Neural cell (in vitro differentiated cells): ENCODE measurements around the gene PLEKHS1. TPM values are rescaled to one million over a fixed set of nuclear protein-coding genes. Genes with fewer than 3 reads are reported as not detected.

ENCODE experiments used
- H2AFZ ChIP-seq: fragments of 200-600, 300-800 bp; sonication (generic), shearing (Covaris generic); 2 replicates; pipeline ENCODE4 v1.6.0; 2014; ENCODE audit warnings: low read depth, mild to moderate bottlenecking, antibody characterized with exemption, low read length, moderate library complexity
- H3F3A ChIP-seq: fragments of 200-600 bp; shearing (Covaris generic); 2 replicates; pipeline ENCODE4 v1.6.1; 2016; ENCODE audit warnings: mild to moderate bottlenecking, moderate library complexity, mixed read lengths, antibody characterized with exemption, low read length; ENCODE audit not compliant: insufficient read depth, poor library complexity, severe bottlenecking
- H3K27ac ChIP-seq: fragments of 200-600, 300-800 bp; sonication (generic), shearing (Covaris generic); 2 replicates; pipeline ENCODE4 v1.5.1; 2014; ENCODE audit warnings: mild to moderate bottlenecking, low read length, moderate library complexity
- H3K27me3 ChIP-seq: fragments of 300-800, 200-600 bp; sonication (generic), shearing (Covaris generic); 2 replicates; pipeline ENCODE4 v1.6.0; 2014; ENCODE audit warnings: mild to moderate bottlenecking, low read depth, low read length, moderate library complexity; ENCODE audit not compliant: insufficient read depth
- H3K36me3 ChIP-seq: fragments of 300-800, 200-600 bp; sonication (generic), shearing (Covaris generic); 2 replicates; pipeline ENCODE4 v1.5.1; 2014; ENCODE audit warnings: mild to moderate bottlenecking, antibody characterized with exemption, low read length, moderate library complexity; ENCODE audit not compliant: insufficient read depth
- H3K4me2 ChIP-seq: fragments of 300-800, 200-600 bp; sonication (generic), shearing (Covaris generic); 2 replicates; pipeline ENCODE4 v1.6.0; 2014; ENCODE audit warnings: mild to moderate bottlenecking, low read length
- H3K4me3 ChIP-seq: fragments of 300-800, 200-600 bp; sonication (generic), shearing (Covaris generic); 2 replicates; pipeline ENCODE4 v1.5.1; 2014; ENCODE audit warnings: mild to moderate bottlenecking, low read length, moderate library complexity
- H3K79me2 ChIP-seq: fragments of 200-600 bp; shearing (Covaris generic); replicated peaks from 2 replicates; pipeline ENCODE4 v1.6.0; 2014; ENCODE audit warnings: mild to moderate bottlenecking, low read length, moderate library complexity; ENCODE audit not compliant: insufficient read depth
- H3K9ac ChIP-seq: fragments of 300-800, 200-600 bp; sonication (generic), shearing (Covaris generic); 2 replicates; pipeline ENCODE4 v1.6.1; 2016; ENCODE audit warnings: mild to moderate bottlenecking, low read length, mixed read lengths
- H3K9me2 ChIP-seq: fragments of 200-600 bp; shearing (Covaris generic); 2 replicates; pipeline ENCODE4 v1.6.1; 2016; ENCODE audit warnings: mild to moderate bottlenecking, low read length, mixed read lengths; ENCODE audit not compliant: insufficient read depth
- H3K9me3 ChIP-seq: fragments of 200-600, 300-800 bp; sonication (generic), shearing (Covaris generic); 2 replicates; pipeline ENCODE4 v1.6.1; 2016; ENCODE audit warnings: mild to moderate bottlenecking, mixed run types, low read length, moderate library complexity, mixed read lengths
- H4K20me1 ChIP-seq: fragments of 200-600 bp; shearing (Covaris generic); 2 replicates; pipeline ENCODE4 v1.6.1; 2016; ENCODE audit warnings: mild to moderate bottlenecking, mixed run types; ENCODE audit not compliant: insufficient read depth
- CTCF ChIP-seq: fragments of 450-650 bp; IDR thresholded peaks from 2 replicates; pipeline ENCODE4 v1.5.1; 2014; ENCODE audit warnings: antibody characterized with exemption, mild to moderate bottlenecking, moderate library complexity; ENCODE audit not compliant: poor library complexity, severe bottlenecking
- EP300 ChIP-seq: fragments of 450-650 bp; conservative IDR thresholded peaks from 2 replicates; pipeline ENCODE4 v1.6.1; 2014; ENCODE audit warnings: antibody characterized with exemption, mild to moderate bottlenecking, moderate library complexity; ENCODE audit not compliant: poor library complexity, severe bottlenecking
- EZH2 ChIP-seq: fragments of 200-600, 300-800 bp; shearing (Covaris generic), sonication (generic); IDR thresholded peaks from 2 replicates; pipeline ENCODE4 v1.6.1; 2014; ENCODE audit warnings: antibody characterized with exemption, low read length, borderline replicate concordance, mild to moderate bottlenecking; ENCODE audit not compliant: insufficient read depth, poor library complexity, severe bottlenecking
- MXI1 ChIP-seq: fragments of 450-650 bp; conservative IDR thresholded peaks from 2 replicates; pipeline ENCODE4 v1.6.1; 2014; ENCODE audit warnings: antibody characterized with exemption, mild to moderate bottlenecking; ENCODE audit not compliant: poor library complexity, severe bottlenecking
- POLR2AphosphoS5 ChIP-seq: IDR thresholded peaks from 2 replicates; pipeline ENCODE4 v1.6.1; 2012
- RAD21 ChIP-seq: fragments of 450-650 bp; conservative IDR thresholded peaks from 2 replicates; pipeline ENCODE4 v1.6.1; 2014; ENCODE audit warnings: antibody characterized with exemption, mild to moderate bottlenecking, moderate library complexity
- REST ChIP-seq: IDR thresholded peaks from 2 replicates; pipeline ENCODE4 v1.6.1; 2012; ENCODE audit warnings: borderline replicate concordance
- SMC3 ChIP-seq: fragments of 450-650 bp; conservative IDR thresholded peaks from 2 replicates; pipeline ENCODE4 v1.6.1; 2014; ENCODE audit warnings: antibody characterized with exemption, mild to moderate bottlenecking, moderate library complexity; ENCODE audit not compliant: poor library complexity
- TAF1 ChIP-seq: IDR thresholded peaks from 2 replicates; pipeline ENCODE4 v1.6.1; 2012; ENCODE audit warnings: low read depth
- polyA plus RNA-seq: library from polyadenylated mRNA; depleted of rRNA; stranded (reverse); fragments of >200 nt; gene quantifications from 2 replicates; pipeline ENCODE4 v1.2.3, GENCODE V29; 2014

Gene PLEKHS1
- polyA plus RNA-seq, 1 donor from 2014 or later: not detected

GRCh38 chr10:113740850-113741249, 10.6 kb upstream of the PLEKHS1 start:
- Histone ChIP-seq H3K27me3 (no peaks in the 10 kb centered on the region), H3K79me2 (no peaks in the 10 kb centered on the region), H3K9ac (no peak overlapping the region), H3F3A (no peaks in the 10 kb centered on the region), H3K36me3 (no peaks in the 10 kb centered on the region), H3K9me2 (no peaks in the 10 kb centered on the region), H3K4me2 (no peak overlapping the region), H2AFZ (no peak overlapping the region), H3K4me3 (no peak overlapping the region), H4K20me1 (no peaks in the 10 kb centered on the region), H3K27ac (no peak overlapping the region), H3K9me3 (no peaks in the 10 kb centered on the region)
- TF ChIP-seq POLR2AphosphoS5: no peak

GRCh38 chr10:113742466-113742865, 9.0 kb upstream of the PLEKHS1 start:
- Histone ChIP-seq H3F3A (no peaks in the 10 kb centered on the region), H3K36me3 (no peaks in the 10 kb centered on the region), H3K4me3 (no peak overlapping the region), H3K27me3 (no peaks in the 10 kb centered on the region), H4K20me1 (no peaks in the 10 kb centered on the region), H3K9me2 (no peaks in the 10 kb centered on the region), H3K4me2 (no peak overlapping the region), H3K27ac (no peak overlapping the region), H3K9me3 (no peaks in the 10 kb centered on the region), H3K9ac (no peak overlapping the region), H2AFZ (no peak overlapping the region), H3K79me2 (no peaks in the 10 kb centered on the region)
- TF ChIP-seq EP300 (no peak), SMC3 (no peak)

- H3K4me2 ChIP-seq: no peak overlapping the region
- no peaks in the 10 kb centered on the region for H4K20me1 ChIP-seq
- no peak overlapping the region for H3K9ac ChIP-seq
- H3K9me2 ChIP-seq: no peaks in the 10 kb centered on the region
- no peak for TF ChIP-seq MXI1
- TF ChIP-seq TAF1: no peak
- TF ChIP-seq EP300: no peak
- TF ChIP-seq EZH2: no peak
- TF ChIP-seq CTCF: no peak
- no peak for TF ChIP-seq REST
- no peak for TF ChIP-seq SMC3
- no peak for TF ChIP-seq POLR2AphosphoS5
- no peak for TF ChIP-seq RAD21
- H3K27ac ChIP-seq: no peak overlapping the region
- H3F3A ChIP-seq: no peaks in the 10 kb centered on the region
- H3K9me3 ChIP-seq: no peaks in the 10 kb centered on the region
- H3K27me3 ChIP-seq: no peaks in the 10 kb centered on the region
- H3K79me2 ChIP-seq: no peaks in the 10 kb centered on the region
- H3K4me3 ChIP-seq: no peak overlapping the region
- H2AFZ ChIP-seq: no peak overlapping the region
- no peaks in the 10 kb centered on the region for H3K36me3 ChIP-seq
Observed at GRCh38 chr10:113743594-113743993, 7.9 kb upstream of the PLEKHS1 start.
